ENCODE measurements around the gene ZWILCH.
"Not testable (repeated sequence)": the region's sequence is repeated elsewhere in the genome, so short reads cannot be mapped to it uniquely, and the experiment has no call there.

The ZWILCH gene

GRCh38 chr15:66504563-66505429 lies at the start of gene ZWILCH, which contains the start of gene RPL4:
ZWILCH (plus strand) TSS chr15:66505326; CDS start chr15:66505339, 13 bp downstream.
RPL4 (minus strand) TSS chr15:66504855; CDS start chr15:66504790, 65 bp downstream.
- Mint-ChIP-seq H3K4me1 (ENCODE audit: low read depth) (peaks cover 37% of the 10 kb centered on the region), H3K9me3 (no peaks in the 10 kb centered on the region), H3K36me3 (ENCODE audit: low read depth) (peaks cover 47% of the 10 kb centered on the region), H3K27me3 (ENCODE audit: low read depth) (no peaks in the 10 kb centered on the region), H3K27ac (peak within 1 kb of the TSS; percentile 99), H3K4me3 (peak within 1 kb of the TSS; percentile 100)

- Mint-ChIP-seq H3K36me3 (ENCODE audit: low read depth) (peaks cover 19% of the 10 kb centered on the region), H3K27ac (no peak overlapping the region), H3K27me3 (ENCODE audit: low read depth) (no peaks in the 10 kb centered on the region), H3K4me3 (no peak overlapping the region), H3K9me3 (no peaks in the 10 kb centered on the region), H3K4me1 (ENCODE audit: low read depth) (peaks cover 10% of the 10 kb centered on the region)
Measured at GRCh38 chr15:66456211-66456610, 48.9 kb upstream of the ZWILCH start.

- Mint-ChIP-seq H3K27ac (peak overlapping the region; percentile 2), H3K9me3 (no peaks in the 10 kb centered on the region), H3K36me3 (ENCODE audit: low read depth) (peaks cover 24% of the 10 kb centered on the region), H3K4me1 (ENCODE audit: low read depth) (peaks cover 11% of the 10 kb centered on the region), H3K4me3 (no peak overlapping the region), H3K27me3 (ENCODE audit: low read depth) (no peaks in the 10 kb centered on the region)
Measured at GRCh38 chr15:66459818-66460615, 45.1 kb upstream of the ZWILCH start.

- H3K4me1 Mint-ChIP-seq (ENCODE audit: low read depth) = peaks cover 11% of the 10 kb centered on the region
- not testable (repeated sequence) for H3K27me3 Mint-ChIP-seq (ENCODE audit: low read depth); H3K9me3 Mint-ChIP-seq; H3K27ac Mint-ChIP-seq; H3K4me3 Mint-ChIP-seq
- H3K36me3 Mint-ChIP-seq (ENCODE audit: low read depth) = peaks cover 33% of the 10 kb centered on the region
Measured at GRCh38 chr15:66461294-66461693, 43.8 kb upstream of the ZWILCH start.

- no peaks in the 10 kb centered on the region for H3K27me3 Mint-ChIP-seq (ENCODE audit: low read depth)
- no peaks in the 10 kb centered on the region for H3K9me3 Mint-ChIP-seq
- peaks cover 34% of the 10 kb centered on the region for H3K36me3 Mint-ChIP-seq (ENCODE audit: low read depth)
- no peak overlapping the region for H3K4me3 Mint-ChIP-seq
- no peak overlapping the region for H3K27ac Mint-ChIP-seq
- H3K4me1 Mint-ChIP-seq (ENCODE audit: low read depth) = peaks cover 11% of the 10 kb centered on the region
Measured at GRCh38 chr15:66461917-66462316, 43.2 kb upstream of the ZWILCH start.

GRCh38 chr15:66462627-66463026 lies 42.5 kb upstream of the ZWILCH start:
- peaks cover 38% of the 10 kb centered on the region for H3K36me3 Mint-ChIP-seq (ENCODE audit: low read depth)
- H3K9me3 Mint-ChIP-seq = no peaks in the 10 kb centered on the region
- no peak overlapping the region for H3K27ac Mint-ChIP-seq
- H3K4me1 Mint-ChIP-seq (ENCODE audit: low read depth) = peaks cover 13% of the 10 kb centered on the region
- H3K27me3 Mint-ChIP-seq (ENCODE audit: low read depth) = no peaks in the 10 kb centered on the region
- no peak overlapping the region for H3K4me3 Mint-ChIP-seq

GRCh38 chr15:66465294-66465693 lies 39.8 kb upstream of the ZWILCH start:
- H3K9me3 Mint-ChIP-seq; H3K4me3 Mint-ChIP-seq; H3K27ac Mint-ChIP-seq; H3K4me1 Mint-ChIP-seq (ENCODE audit: low read depth); H3K27me3 Mint-ChIP-seq (ENCODE audit: low read depth): not testable (repeated sequence)
- peaks cover 29% of the 10 kb centered on the region for H3K36me3 Mint-ChIP-seq (ENCODE audit: low read depth)

GRCh38 chr15:66467162-66468040 lies 37.7 kb upstream of the ZWILCH start:
- Mint-ChIP-seq H3K27ac (peak overlapping the region; percentile 41), H3K4me1 (ENCODE audit: low read depth) (peaks cover 22% of the 10 kb centered on the region), H3K36me3 (ENCODE audit: low read depth) (peaks cover 23% of the 10 kb centered on the region)
- H3K4me3 Mint-ChIP-seq; H3K9me3 Mint-ChIP-seq; H3K27me3 Mint-ChIP-seq (ENCODE audit: low read depth): not testable (repeated sequence)

GRCh38 chr15:66470825-66471224 lies 34.3 kb upstream of the ZWILCH start:
- Mint-ChIP-seq H3K27ac (peak overlapping the region; percentile 18), H3K4me1 (ENCODE audit: low read depth) (peaks cover 40% of the 10 kb centered on the region), H3K36me3 (ENCODE audit: low read depth) (peaks cover 22% of the 10 kb centered on the region)
- H3K9me3 Mint-ChIP-seq; H3K4me3 Mint-ChIP-seq; H3K27me3 Mint-ChIP-seq (ENCODE audit: low read depth): not testable (repeated sequence)

- H3K4me3 Mint-ChIP-seq = peak overlapping the region; percentile 45
- H3K36me3 Mint-ChIP-seq (ENCODE audit: low read depth) = peaks cover 13% of the 10 kb centered on the region
- peak overlapping the region; percentile 68 for H3K27ac Mint-ChIP-seq
- no peaks in the 10 kb centered on the region for H3K27me3 Mint-ChIP-seq (ENCODE audit: low read depth)
- H3K4me1 Mint-ChIP-seq (ENCODE audit: low read depth) = peaks cover 44% of the 10 kb centered on the region
- H3K9me3 Mint-ChIP-seq = no peaks in the 10 kb centered on the region
Measured at GRCh38 chr15:66472176-66472999, 32.7 kb upstream of the ZWILCH start.

- Mint-ChIP-seq H3K36me3 (ENCODE audit: low read depth) (peaks cover 13% of the 10 kb centered on the region), H3K4me1 (ENCODE audit: low read depth) (peaks cover 46% of the 10 kb centered on the region)
Measured at GRCh38 chr15:66474135-66474534, 31.0 kb upstream of the ZWILCH start.

GRCh38 chr15:66474963-66475362 lies 30.2 kb upstream of the ZWILCH start:
- H3K27ac Mint-ChIP-seq = no peak overlapping the region

More at GRCh38 chr15:66474135-66474534, 31.0 kb upstream of the ZWILCH start:
- H3K4me3 Mint-ChIP-seq = no peak overlapping the region
- no peaks in the 10 kb centered on the region for H3K9me3 Mint-ChIP-seq
- H3K27me3 Mint-ChIP-seq (ENCODE audit: low read depth) = no peaks in the 10 kb centered on the region
- H3K27ac Mint-ChIP-seq = peak overlapping the region; percentile 21

GRCh38 chr15:66476535-66476934 lies 28.6 kb upstream of the ZWILCH start:
- no peaks in the 10 kb centered on the region for H3K27me3 Mint-ChIP-seq (ENCODE audit: low read depth)
- peaks cover 34% of the 10 kb centered on the region for H3K4me1 Mint-ChIP-seq (ENCODE audit: low read depth)
- H3K36me3 Mint-ChIP-seq (ENCODE audit: low read depth) = peaks cover 25% of the 10 kb centered on the region
- peak overlapping the region; percentile 52 for H3K27ac Mint-ChIP-seq
- H3K9me3 Mint-ChIP-seq = no peaks in the 10 kb centered on the region
- H3K4me3 Mint-ChIP-seq = no peak overlapping the region

More at GRCh38 chr15:66474963-66475362, 30.2 kb upstream of the ZWILCH start:
- H3K9me3 Mint-ChIP-seq = no peaks in the 10 kb centered on the region
- no peaks in the 10 kb centered on the region for H3K27me3 Mint-ChIP-seq (ENCODE audit: low read depth)
- H3K4me3 Mint-ChIP-seq = no peak overlapping the region
- peaks cover 17% of the 10 kb centered on the region for H3K36me3 Mint-ChIP-seq (ENCODE audit: low read depth)
- H3K4me1 Mint-ChIP-seq (ENCODE audit: low read depth) = peaks cover 46% of the 10 kb centered on the region
